GM19328 (cell line): ENCODE data around the gene BTBD18.

Experiments used
- ATAC-seq: cut with Tn5 transposase; IDR thresholded peaks from one replicate; pipeline ENCODE4 v1.9.1; 2021; ENCODE audit warnings: mild to moderate bottlenecking, moderate library complexity; ENCODE audit not compliant: unreplicated experiment

Gene BTBD18

GRCh38 chr11:57776031-57776521, 24.5 kb upstream of the BTBD18 start:
- no peak for ATAC-seq

GRCh38 chr11:57775491-57775890, 23.9 kb upstream of the BTBD18 start:
- no peak for ATAC-seq

GRCh38 chr11:57773026-57773598, 21.5 kb upstream of the BTBD18 start:
- ATAC-seq, result no peak

GRCh38 chr11:57772562-57772961, 20.9 kb upstream of the BTBD18 start:
- ATAC-seq, result no peak

GRCh38 chr11:57771365-57771764, 19.7 kb upstream of the BTBD18 start:
- ATAC-seq, result no peak

- ATAC-seq, result no peak
Measured at GRCh38 chr11:57770793-57771192, 19.2 kb upstream of the BTBD18 start.

GRCh38 chr11:57764972-57765371, 13.4 kb upstream of the BTBD18 start:
- ATAC-seq, result no peak

GRCh38 chr11:57764566-57764965, 12.9 kb upstream of the BTBD18 start:
- no peak for ATAC-seq

- no peak for ATAC-seq
Measured at GRCh38 chr11:57764021-57764420, 12.4 kb upstream of the BTBD18 start.

GRCh38 chr11:57763568-57763967, 11.9 kb upstream of the BTBD18 start:
- ATAC-seq, result no peak

- ATAC-seq, result no peak
Measured at GRCh38 chr11:57762235-57762861, 10.7 kb upstream of the BTBD18 start.

- peak; percentile 86 for ATAC-seq
Measured at GRCh38 chr11:57761301-57762234, 9.9 kb upstream of the BTBD18 start, which contains the start of gene CTNND1. Gene CTNND1, plus strand, starts transcription at chr11:57761802. Its CDS starts 29,677 bp downstream, at chr11:57791479.

- ATAC-seq, result no peak
Measured at GRCh38 chr11:57758174-57758573, 6.6 kb upstream of the BTBD18 start.

- ATAC-seq, result no peak
Measured at GRCh38 chr11:57752954-57753353, 1.3 kb upstream of the BTBD18 start.

GRCh38 chr11:57751176-57751575, 443 bp downstream of the BTBD18 start:
- no peak for ATAC-seq

GRCh38 chr11:57746920-57747319, 4.7 kb downstream of the BTBD18 start:
- no peak for ATAC-seq

- ATAC-seq, result no peak
Measured at GRCh38 chr11:57745206-57745605, 6.4 kb downstream of the BTBD18 start.

GRCh38 chr11:57744357-57744756, 7.3 kb downstream of the BTBD18 start:
- no peak for ATAC-seq

GRCh38 chr11:57742087-57742452, 9.5 kb downstream of the BTBD18 start:
- no peak for ATAC-seq

- peak; percentile 88 for ATAC-seq
Measured at GRCh38 chr11:57741132-57742086, 10.2 kb downstream of the BTBD18 start, which contains the start of gene SELENOH. Gene SELENOH, plus strand, starts transcription at chr11:57741491. Its CDS starts 105 bp downstream, at chr11:57741596.
